A673 (cell line): ENCODE data around the gene SPPL3.

ENCODE experiments used
- EZH2 ChIP-seq: fragments of 200-600 bp; sonication (generic); IDR thresholded peaks from 2 replicates; pipeline ENCODE4 v1.6.1; 2017; ENCODE audit warnings: borderline replicate concordance, low read depth, mild to moderate bottlenecking, mixed read lengths, antibody characterized with exemption, low read length; ENCODE audit not compliant: poor library complexity, severe bottlenecking
- TF ChIP-seq, protein P1 (sequence below): fragments of 300-800, 200-600 bp; sonication (generic); conservative IDR thresholded peaks from 2 replicates; pipeline ENCODE4 v1.5.1; 2017; ENCODE audit warnings: low read depth, mild to moderate bottlenecking, antibody characterized with exemption, low read length, moderate library complexity, mixed read lengths

- TF ChIP-seq, protein P1, sequence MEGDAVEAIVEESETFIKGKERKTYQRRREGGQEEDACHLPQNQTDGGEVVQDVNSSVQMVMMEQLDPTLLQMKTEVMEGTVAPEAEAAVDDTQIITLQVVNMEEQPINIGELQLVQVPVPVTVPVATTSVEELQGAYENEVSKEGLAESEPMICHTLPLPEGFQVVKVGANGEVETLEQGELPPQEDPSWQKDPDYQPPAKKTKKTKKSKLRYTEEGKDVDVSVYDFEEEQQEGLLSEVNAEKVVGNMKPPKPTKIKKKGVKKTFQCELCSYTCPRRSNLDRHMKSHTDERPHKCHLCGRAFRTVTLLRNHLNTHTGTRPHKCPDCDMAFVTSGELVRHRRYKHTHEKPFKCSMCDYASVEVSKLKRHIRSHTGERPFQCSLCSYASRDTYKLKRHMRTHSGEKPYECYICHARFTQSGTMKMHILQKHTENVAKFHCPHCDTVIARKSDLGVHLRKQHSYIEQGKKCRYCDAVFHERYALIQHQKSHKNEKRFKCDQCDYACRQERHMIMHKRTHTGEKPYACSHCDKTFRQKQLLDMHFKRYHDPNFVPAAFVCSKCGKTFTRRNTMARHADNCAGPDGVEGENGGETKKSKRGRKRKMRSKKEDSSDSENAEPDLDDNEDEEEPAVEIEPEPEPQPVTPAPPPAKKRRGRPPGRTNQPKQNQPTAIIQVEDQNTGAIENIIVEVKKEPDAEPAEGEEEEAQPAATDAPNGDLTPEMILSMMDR: no peak
- TF ChIP-seq EZH2: no peak
These were observed 85.7 kb downstream of the SPPL3 start for GRCh38 chr12:120818416-120818815.
